NT2/D1 (cell line): ENCODE data around the gene TMEM79.

Experiments
- DNase-seq: peaks from one replicate; pipeline ENCODE4 v3.0.0-alpha.2; 2011; ENCODE audit warnings: low read depth, low spot score
- H3K27me3 ChIP-seq: 2 replicates; pipeline ENCODE4 v1.6.0; 2011; ENCODE audit warnings: mild to moderate bottlenecking; ENCODE audit not compliant: insufficient read length, insufficient read depth
- H3K36me3 ChIP-seq: 2 replicates; pipeline ENCODE4 v1.6.1; 2011; ENCODE audit warnings: mild to moderate bottlenecking, low read length, mixed read lengths; ENCODE audit not compliant: insufficient read depth, insufficient read length
- H3K4me1 ChIP-seq: 2 replicates; pipeline ENCODE4 v1.5.1; 2011; ENCODE audit not compliant: insufficient read depth, insufficient read length
- H3K4me3 ChIP-seq: 2 replicates; pipeline ENCODE4 v1.5.1; 2011; ENCODE audit warnings: low read depth; ENCODE audit not compliant: insufficient read length
- H3K9ac ChIP-seq: 2 replicates; pipeline ENCODE4 v1.6.0; 2011; ENCODE audit warnings: low read depth; ENCODE audit not compliant: insufficient read length
- H3K9me3 ChIP-seq: 2 replicates; pipeline ENCODE4 v1.5.1; 2011; ENCODE audit warnings: mild to moderate bottlenecking, low read length; ENCODE audit not compliant: insufficient read depth
- SUZ12 ChIP-seq: IDR thresholded peaks from 2 replicates; pipeline ENCODE4 v1.6.1; 2011; ENCODE audit not compliant: insufficient read length, insufficient read depth; ENCODE audit errors: extremely low read depth
- YY1 ChIP-seq: IDR thresholded peaks from 2 replicates; pipeline ENCODE4 v1.6.1; 2011; ENCODE audit not compliant: insufficient read length, insufficient read depth
- ZNF274 ChIP-seq: IDR thresholded peaks from 2 replicates; pipeline ENCODE4 v1.6.1; 2011; ENCODE audit warnings: mild to moderate bottlenecking, low read depth, low read length

TMEM79 gene

GRCh38 chr1:156266051-156266450 lies 18.1 kb upstream of the TMEM79 start:
- TF ChIP-seq SUZ12 (no peak), ZNF274 (no peak), YY1 (no peak)
- Histone ChIP-seq H3K4me3 (no peak overlapping the region), H3K9me3 (no peaks in the 10 kb centered on the region), H3K9ac (no peak overlapping the region), H3K36me3 (peaks cover 89% of the 10 kb centered on the region), H3K27me3 (no peaks in the 10 kb centered on the region), H3K4me1 (no peaks in the 10 kb centered on the region)
- no peak for DNase-seq

GRCh38 chr1:156268336-156268735 lies 15.8 kb upstream of the TMEM79 start:
- H3K36me3 ChIP-seq: peaks cover 92% of the 10 kb centered on the region
- H3K4me1 ChIP-seq: no peaks in the 10 kb centered on the region
- H3K9me3 ChIP-seq: no peaks in the 10 kb centered on the region
- no peak overlapping the region for H3K4me3 ChIP-seq
- TF ChIP-seq YY1 (no peak), SUZ12 (no peak), ZNF274 (no peak)
- no peaks in the 10 kb centered on the region for H3K27me3 ChIP-seq
- no peak for DNase-seq
- H3K9ac ChIP-seq: no peak overlapping the region

- Histone ChIP-seq H3K27me3 (no peaks in the 10 kb centered on the region), H3K9me3 (no peaks in the 10 kb centered on the region), H3K36me3 (peaks cover 94% of the 10 kb centered on the region), H3K4me1 (no peaks in the 10 kb centered on the region), H3K4me3 (no peak overlapping the region), H3K9ac (no peak overlapping the region)
- no peak for DNase-seq
- TF ChIP-seq YY1 (no peak), ZNF274 (no peak), SUZ12 (no peak)
Observed at GRCh38 chr1:156270314-156270713, 13.8 kb upstream of the TMEM79 start.

- Histone ChIP-seq H3K4me3 (no peak overlapping the region), H3K4me1 (peaks cover 8% of the 10 kb centered on the region), H3K27me3 (no peaks in the 10 kb centered on the region), H3K9ac (no peak overlapping the region), H3K9me3 (no peaks in the 10 kb centered on the region), H3K36me3 (peaks cover 98% of the 10 kb centered on the region)
- DNase-seq: no peak
- no peak for TF ChIP-seq ZNF274
- TF ChIP-seq YY1: no peak
- no peak for TF ChIP-seq SUZ12
Observed at GRCh38 chr1:156276532-156276931, 7.6 kb upstream of the TMEM79 start.

GRCh38 chr1:156276966-156277381 lies 7.2 kb upstream of the TMEM79 start:
- TF ChIP-seq YY1 (no peak), ZNF274 (no peak), SUZ12 (no peak)
- H3K36me3 ChIP-seq: peaks cover 97% of the 10 kb centered on the region
- no peak for DNase-seq
- peaks cover 8% of the 10 kb centered on the region for H3K4me1 ChIP-seq
- no peak overlapping the region for H3K4me3 ChIP-seq
- no peak overlapping the region for H3K9ac ChIP-seq
- H3K27me3 ChIP-seq: no peaks in the 10 kb centered on the region
- no peaks in the 10 kb centered on the region for H3K9me3 ChIP-seq

GRCh38 chr1:156279837-156280236 lies 4.3 kb upstream of the TMEM79 start:
- no peaks in the 10 kb centered on the region for H3K9me3 ChIP-seq
- H3K36me3 ChIP-seq: peaks cover 79% of the 10 kb centered on the region
- H3K4me3 ChIP-seq: no peak overlapping the region

GRCh38 chr1:156281281-156281680 lies 2.8 kb upstream of the TMEM79 start:
- Histone ChIP-seq H3K9me3 (no peaks in the 10 kb centered on the region), H3K36me3 (peaks cover 81% of the 10 kb centered on the region), H3K4me1 (peaks cover 8% of the 10 kb centered on the region), H3K4me3 (peak overlapping the region; percentile 80), H3K27me3 (no peaks in the 10 kb centered on the region), H3K9ac (peak overlapping the region; percentile 95)
- TF ChIP-seq SUZ12 (no peak), ZNF274 (no peak), YY1 (no peak)
- no peak for DNase-seq

More at GRCh38 chr1:156279837-156280236, 4.3 kb upstream of the TMEM79 start:
- no peak for DNase-seq
- no peaks in the 10 kb centered on the region for H3K27me3 ChIP-seq
- TF ChIP-seq ZNF274: no peak
- no peak for TF ChIP-seq YY1
- TF ChIP-seq SUZ12: no peak
- H3K4me1 ChIP-seq: peaks cover 8% of the 10 kb centered on the region
- no peak overlapping the region for H3K9ac ChIP-seq
